AG20443 (cell line): ENCODE data around the gene RNF26.

ENCODE experiments used
- DNase-seq: peaks from one replicate; pipeline ENCODE4 v3.0.0; 2012; ENCODE audit warnings: low spot score, mixed read lengths

The RNF26 gene

GRCh38 chr11:119316016-119316728 is 18.2 kb upstream of the RNF26 start:
- DNase-seq: no peak

- DNase-seq: peak; percentile 54
Observed at GRCh38 chr11:119316729-119317591, 17.4 kb upstream of the RNF26 start, which contains the start of gene MCAM. Gene MCAM (minus strand): TSS chr11:119317130. CDS start chr11:119317101, 29 bp downstream.

- no peak for DNase-seq
Observed at GRCh38 chr11:119317592-119318239, 16.6 kb upstream of the RNF26 start.

- no peak for DNase-seq
Observed at GRCh38 chr11:119318240-119319135, 15.8 kb upstream of the RNF26 start.

- DNase-seq: no peak
Observed at GRCh38 chr11:119319136-119319699, 15.1 kb upstream of the RNF26 start.

GRCh38 chr11:119319700-119320239 is 14.6 kb upstream of the RNF26 start:
- DNase-seq: no peak

- DNase-seq: no peak
Observed at GRCh38 chr11:119320240-119320775, 14.0 kb upstream of the RNF26 start.

GRCh38 chr11:119320776-119321524 is 13.4 kb upstream of the RNF26 start:
- peak; percentile 74 for DNase-seq

GRCh38 chr11:119322360-119322739 is 12.0 kb upstream of the RNF26 start:
- DNase-seq: no peak

- no peak for DNase-seq
Observed at GRCh38 chr11:119322921-119323531, 11.3 kb upstream of the RNF26 start.

- peak; percentile 73 for DNase-seq
Observed at GRCh38 chr11:119323532-119324033, 10.7 kb upstream of the RNF26 start.

- no peak for DNase-seq
Observed at GRCh38 chr11:119324189-119324588, 10.1 kb upstream of the RNF26 start.

GRCh38 chr11:119329320-119329719 is 5.0 kb upstream of the RNF26 start:
- no peak for DNase-seq

- no peak for DNase-seq
Observed at GRCh38 chr11:119330237-119330636, 4.1 kb upstream of the RNF26 start.

- DNase-seq: no peak
Observed at GRCh38 chr11:119332111-119332765, 2.1 kb upstream of the RNF26 start.

- no peak for DNase-seq
Observed at GRCh38 chr11:119335091-119335654, 846 bp downstream of the RNF26 start.

- DNase-seq: no peak
Observed at GRCh38 chr11:119335655-119336543, 1.6 kb downstream of the RNF26 start.
